GM18909 (cell line): Measurements from ENCODE around the gene PIBF1.
"Not testable (repeated sequence)": the region's sequence is repeated elsewhere in the genome, so short reads cannot be mapped to it uniquely, and the experiment has no call there.

Experiments used
- ATAC-seq: cut with Tn5 transposase; IDR thresholded peaks from one replicate; pipeline ENCODE4 v1.9.1; 2021; ENCODE audit warnings: mild to moderate bottlenecking; ENCODE audit not compliant: unreplicated experiment, poor library complexity

Gene PIBF1

DNA sequence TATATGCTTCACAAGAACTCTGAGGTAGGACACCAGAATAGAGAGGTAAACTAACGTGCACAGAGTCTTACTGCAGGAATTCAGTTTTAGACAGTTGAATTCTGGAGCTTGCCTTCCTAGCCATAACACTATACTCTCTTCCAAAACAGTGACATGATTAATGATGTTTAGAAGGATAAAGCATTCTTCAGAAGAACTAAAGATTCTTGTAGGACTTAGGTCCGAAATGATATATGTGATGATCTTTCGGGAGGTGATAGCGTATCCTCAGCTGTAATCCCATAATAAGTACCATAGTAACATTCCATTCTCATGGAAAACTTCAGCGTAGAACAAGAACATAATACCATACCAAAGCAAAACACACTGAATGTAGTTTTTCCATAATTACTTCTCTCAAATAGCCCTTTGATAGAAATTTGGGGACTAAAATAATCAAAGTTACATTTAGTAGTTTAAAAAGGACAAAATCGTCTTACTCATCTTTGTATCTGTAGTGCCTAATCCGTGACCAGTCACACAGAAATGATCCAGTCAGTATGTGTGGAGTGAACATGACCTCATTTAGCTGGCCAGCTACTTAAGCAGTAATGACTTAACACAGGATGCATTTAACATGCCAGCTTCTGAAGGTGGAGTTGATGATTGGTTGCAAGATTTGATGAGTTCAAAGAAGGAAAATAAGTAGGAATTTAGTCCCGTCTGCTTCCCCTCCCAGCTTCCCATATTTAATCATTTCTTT is 38.4 kb downstream of the PIBF1 start:
- no peak for ATAC-seq

DNA sequence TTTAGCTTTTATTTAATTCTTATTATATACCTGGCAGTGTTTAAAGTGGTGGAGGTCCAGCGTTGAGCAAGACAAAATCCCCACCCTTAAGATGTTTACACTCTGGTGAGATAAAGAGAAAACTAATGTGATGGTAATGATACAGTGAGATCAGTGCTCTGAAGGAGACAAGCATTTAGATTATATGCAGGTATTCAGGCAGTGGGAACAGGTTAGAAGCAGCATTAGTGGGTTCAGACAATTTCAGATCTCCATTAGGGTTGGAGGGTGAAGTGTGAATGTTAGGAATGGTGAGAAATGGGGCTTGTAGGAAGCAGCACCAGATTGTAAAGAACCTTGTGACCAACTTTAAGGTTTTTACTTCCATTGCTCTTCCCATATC is 39.0 kb downstream of the PIBF1 start:
- ATAC-seq = no peak

DNA sequence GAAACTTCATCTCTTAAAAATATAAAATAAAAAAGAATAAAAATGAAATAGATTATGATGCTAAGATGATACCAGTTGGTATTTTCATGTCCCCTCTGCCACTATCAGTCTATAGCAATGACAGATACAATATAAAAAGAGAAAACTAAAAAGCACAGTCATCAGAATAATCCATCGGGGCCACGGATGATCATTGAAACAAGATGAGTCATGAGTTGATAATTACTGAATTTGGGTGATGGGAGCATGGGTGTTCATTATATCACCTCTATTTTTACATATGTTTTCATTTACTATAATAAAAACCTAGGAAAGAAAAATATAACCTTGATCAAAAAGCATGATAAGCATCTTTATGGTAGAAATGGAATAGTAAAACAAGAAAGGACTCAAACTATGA is 41.1 kb downstream of the PIBF1 start:
- no peak for ATAC-seq

- no peak for ATAC-seq
Measured at GRCh38 chr13:72823724-72824123, 41.8 kb downstream of the PIBF1 start.

DNA sequence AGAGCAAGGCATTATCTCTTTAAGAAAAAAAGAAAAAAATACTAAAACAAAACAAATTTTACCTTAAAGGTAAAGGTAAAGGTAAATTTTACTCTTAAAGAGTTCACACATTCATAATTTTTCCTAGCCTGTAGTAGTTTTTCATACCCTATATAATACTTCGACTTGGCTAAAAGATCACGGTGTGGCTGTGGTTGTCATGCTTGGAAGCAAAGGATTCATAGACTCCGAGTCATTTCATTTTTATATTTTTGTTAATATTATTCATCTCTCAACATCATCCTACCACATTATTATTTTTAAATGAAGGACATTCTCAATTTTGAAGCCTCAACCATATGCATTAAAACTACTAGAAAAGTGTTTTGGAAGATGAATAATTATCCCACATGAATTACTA is 52.7 kb downstream of the PIBF1 start:
- ATAC-seq = no peak

DNA sequence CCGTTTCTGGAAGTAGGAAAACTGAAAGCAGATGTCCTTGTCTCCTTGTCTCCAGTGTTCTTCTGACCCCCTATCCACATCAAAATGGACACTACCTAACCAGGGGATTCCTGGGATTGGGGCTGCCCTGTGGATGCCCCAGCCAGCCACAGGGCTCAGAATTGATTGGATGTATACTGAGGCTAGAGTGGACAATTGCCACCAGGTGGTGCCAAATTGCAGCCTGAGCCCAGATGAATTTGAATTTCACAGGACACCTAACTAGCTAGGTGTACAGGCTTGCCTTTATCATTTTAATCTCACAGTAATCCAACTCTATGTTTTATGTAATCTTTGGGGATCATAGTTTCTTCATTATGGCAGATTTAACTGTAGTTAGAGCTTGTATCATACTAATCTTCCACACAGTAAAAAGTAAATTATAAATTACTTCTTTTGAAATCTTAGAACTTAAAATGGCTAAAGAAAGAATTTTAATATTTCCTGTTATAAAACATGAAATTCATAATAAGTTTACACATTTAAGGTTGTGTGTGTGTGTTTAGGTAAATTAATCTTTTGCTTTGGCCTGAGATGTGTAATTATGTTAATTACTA is 58.0 kb downstream of the PIBF1 start:
- peak; percentile 98 for ATAC-seq

GRCh38 chr13:72842991-72843390 is 61.1 kb downstream of the PIBF1 start:
- no peak for ATAC-seq

DNA sequence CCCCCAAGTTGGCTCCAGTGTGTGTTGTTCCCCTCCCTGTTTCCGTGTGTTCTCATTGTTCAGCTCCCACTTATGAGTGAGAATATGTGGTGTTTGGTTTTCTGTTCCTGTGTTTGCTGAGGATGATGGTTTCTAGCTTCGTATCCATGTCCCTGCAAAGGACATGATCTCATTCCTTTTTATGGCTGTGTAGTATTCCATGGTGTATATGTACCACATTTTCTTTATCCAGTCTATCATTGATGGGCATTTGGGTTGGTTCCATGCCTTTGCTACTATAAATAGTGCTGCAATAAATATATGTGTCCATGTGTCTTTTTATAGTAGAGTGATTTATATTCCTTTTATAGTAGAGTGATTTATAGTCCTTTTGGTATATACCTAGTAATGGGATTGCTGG is 63.2 kb downstream of the PIBF1 start:
- not testable (repeated sequence) for ATAC-seq

DNA sequence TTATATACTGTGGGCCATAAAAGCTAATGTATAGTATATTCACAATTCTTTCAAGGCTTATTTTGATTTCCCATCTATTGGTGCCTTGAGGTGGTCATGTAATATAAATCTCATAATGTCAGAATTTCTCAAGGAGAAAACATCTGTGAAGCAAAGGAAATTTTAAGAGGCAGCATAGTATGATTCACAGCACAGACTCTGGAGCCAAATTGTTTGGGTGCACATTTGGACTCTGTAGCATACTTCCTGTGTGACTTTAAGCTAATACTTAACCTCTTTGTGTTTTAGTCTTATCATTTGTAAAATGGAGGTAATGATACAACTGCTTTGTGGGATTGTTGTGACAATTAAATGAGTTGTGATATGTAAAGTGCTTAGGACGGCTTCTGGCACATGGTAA is 67.6 kb downstream of the PIBF1 start:
- ATAC-seq = no peak

- ATAC-seq = no peak
Measured at GRCh38 chr13:72850959-72851677, 69.2 kb downstream of the PIBF1 start.

DNA sequence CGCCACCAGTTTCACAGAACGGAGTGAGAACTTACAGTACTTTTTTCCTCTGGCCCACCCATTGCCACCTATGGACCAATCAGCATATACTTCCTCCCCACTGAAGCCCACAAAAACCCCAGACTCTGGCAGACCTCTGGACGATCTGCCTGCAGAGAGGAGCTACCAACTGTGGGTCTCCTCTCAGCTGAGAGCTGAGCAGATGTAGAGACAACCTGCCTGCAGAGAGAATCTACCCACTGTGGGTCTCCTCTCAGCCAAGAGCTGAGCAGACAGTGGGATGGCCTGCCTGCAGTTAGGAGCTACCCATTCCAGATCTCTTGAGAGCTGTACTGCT is 69.7 kb downstream of the PIBF1 start:
- ATAC-seq = no peak

DNA sequence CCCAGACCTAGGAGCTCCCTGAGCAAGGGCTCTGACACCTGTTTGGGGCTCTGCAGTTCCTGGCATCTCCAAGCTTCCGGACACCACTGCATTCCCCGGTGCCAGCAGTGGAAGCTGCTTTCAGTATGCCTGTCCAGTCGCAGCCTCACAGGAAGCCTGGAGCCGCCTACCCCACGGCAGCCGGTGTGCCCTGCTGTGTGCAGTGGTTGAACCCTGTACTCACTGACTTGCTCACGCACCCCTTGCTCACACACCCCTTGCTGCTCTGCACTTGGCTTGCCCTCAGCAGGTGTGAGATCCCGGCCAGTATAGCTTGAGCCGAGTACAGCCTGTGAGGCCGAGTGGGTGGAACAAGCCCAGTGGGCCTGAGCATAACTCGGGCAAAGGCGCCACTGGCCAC is 70.3 kb downstream of the PIBF1 start:
- ATAC-seq = no peak

- ATAC-seq = no peak
Measured at GRCh38 chr13:72853000-72853399, 71.1 kb downstream of the PIBF1 start.

- ATAC-seq = peak; percentile 89
Measured at GRCh38 chr13:72864142-72865011, 82.4 kb downstream of the PIBF1 start.

DNA sequence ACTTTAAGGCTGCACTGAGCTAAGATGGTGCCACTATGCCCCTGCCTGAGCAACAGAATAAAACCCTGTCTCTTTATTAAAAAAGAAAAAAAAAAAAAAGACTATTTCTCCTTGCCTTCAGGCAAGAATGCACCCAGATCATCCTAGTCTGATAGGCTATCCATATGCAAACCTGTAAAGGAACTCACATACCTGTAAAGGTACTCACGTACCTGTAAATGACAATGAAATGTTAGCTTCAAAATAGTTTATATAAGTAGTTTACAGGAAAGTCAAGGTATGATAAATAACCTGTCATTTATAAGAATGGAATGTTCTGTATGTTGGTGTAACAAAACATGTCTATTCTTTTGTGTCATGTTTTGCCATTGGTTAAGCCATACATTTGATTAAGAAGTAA is 86.3 kb downstream of the PIBF1 start:
- no peak for ATAC-seq

GRCh38 chr13:72875233-72875632 is 93.3 kb downstream of the PIBF1 start:
- no peak for ATAC-seq

- ATAC-seq = no peak
Measured at GRCh38 chr13:72884101-72884500, 102.2 kb downstream of the PIBF1 start.

DNA sequence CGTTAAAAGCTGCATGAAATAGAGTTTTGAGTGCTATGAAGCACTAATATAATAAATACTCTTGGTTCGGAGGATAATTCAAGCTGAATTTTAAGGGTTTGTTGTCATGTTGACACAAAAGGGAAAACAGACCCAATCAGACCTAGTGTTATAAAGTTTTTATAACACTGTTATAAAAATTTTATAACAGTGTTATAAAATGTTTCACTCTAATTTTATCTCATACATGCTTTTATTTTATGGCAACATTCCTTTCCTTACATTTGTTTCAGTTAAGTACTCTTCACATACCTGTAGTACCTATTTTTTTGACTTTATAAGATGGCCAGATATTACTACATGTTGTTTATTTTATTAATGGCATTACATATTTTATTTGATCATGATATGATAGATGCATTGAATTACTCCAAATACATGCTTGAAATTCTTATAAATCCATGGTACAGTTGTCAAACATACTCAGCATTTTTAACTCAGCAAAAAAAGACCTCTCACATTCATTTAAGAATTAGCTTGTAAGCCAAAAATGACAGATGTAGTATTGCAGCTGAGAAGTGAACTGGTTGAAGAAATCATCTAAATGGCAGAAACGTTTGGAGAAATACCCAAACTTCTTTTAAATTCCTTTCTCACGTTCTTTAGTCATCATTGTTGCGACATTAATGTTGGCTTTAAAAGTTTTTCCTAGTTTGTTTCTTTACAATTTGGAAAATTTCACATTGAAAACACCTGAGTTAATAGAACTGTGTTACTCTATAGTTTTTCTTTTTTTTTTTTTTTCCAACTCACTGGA is 104.5 kb downstream of the PIBF1 start:
- no peak for ATAC-seq

DNA sequence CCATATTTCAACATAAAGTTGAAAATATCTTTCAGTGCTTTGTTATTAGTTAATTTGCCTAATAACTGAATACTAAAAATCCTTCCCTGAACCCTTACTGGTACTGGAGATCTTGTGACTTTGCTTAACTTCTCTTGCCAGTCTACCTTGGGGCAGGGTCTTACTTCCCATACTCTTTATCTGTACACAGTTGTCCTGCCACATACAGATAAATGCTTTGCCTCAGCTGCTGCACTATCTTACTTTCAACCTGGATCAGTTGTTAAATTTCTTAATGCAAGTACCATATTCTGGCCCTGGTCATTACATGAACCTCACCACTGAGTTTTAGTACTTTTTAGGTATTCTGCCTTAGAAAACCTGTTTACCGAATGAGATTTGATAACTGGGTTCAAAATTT is 107.6 kb downstream of the PIBF1 start:
- no peak for ATAC-seq

DNA sequence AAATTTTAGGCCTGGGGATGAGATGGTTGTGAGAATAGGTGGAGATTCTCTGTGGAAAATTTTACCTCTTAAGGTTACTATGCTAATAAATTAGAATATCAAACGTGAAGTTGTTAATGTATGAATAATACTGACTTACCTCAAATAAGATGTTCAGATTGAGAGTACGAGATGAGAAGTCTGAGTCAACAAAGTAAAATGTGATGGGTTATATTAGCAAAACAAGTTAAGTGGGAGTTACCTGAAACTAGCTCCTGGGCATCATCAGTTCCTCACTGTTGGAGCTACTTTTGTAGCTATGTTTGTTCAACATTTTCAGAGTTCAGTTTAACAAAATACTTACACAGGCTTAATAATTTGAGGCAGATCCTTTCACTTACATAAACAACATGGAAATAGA is 108.6 kb downstream of the PIBF1 start:
- no peak for ATAC-seq
